H1 (cell line): ENCODE results near the gene AMPD1. TPM values are rescaled to one million over a fixed set of nuclear protein-coding genes. Genes with fewer than 3 reads are reported as not detected.

Experiments
- polyA plus RNA-seq, 7 experiments: library from polyadenylated mRNA; depleted of rRNA in 3 of 7; stranded (reverse) in 5 of 7; unstranded in 2 of 7; fragments of >200 nt in 5 of 7; fragments of 200-250 nt in 2 of 7; gene quantifications; 1 replicate in 5 of 7; 2 replicates in 1 of 7; 4 replicates in 1 of 7; pipeline versions ENCODE4 v1.2.1 to v1.2.3, GENCODE V29; 2011 to 2013; ENCODE audit warnings: missing spikeins in 2 of 7, mixed read lengths in 2 of 7
- small RNA-seq: library from polyadenylated mRNA; stranded (forward); fragments of <200 nt; extraction: miRNeasy Mini kit (QIAGEN cat#:217004); gene quantifications from one replicate; pipeline ENCODE3, GENCODE V24; 2013; ENCODE audit not compliant: insufficient read depth
- total RNA-seq: library from RNA; stranded (reverse); fragmentation: NEBNext Ultra II Directional; extraction: Animal tissue kit (Norgen Biotek cat#: 25700); gene quantifications from 2 replicates; pipeline ENCODE4 v1.2.1, GENCODE V29; 2021

Gene AMPD1
- total and polyA plus RNA-seq, 2 of the 8 experiments (the other 6 are each of a cell fraction or from before 2014, with no cell fraction given): not detected

Small RNAs within 50 kb of the gene (small RNA-seq; reads per million reads assigned to genes)
- gene RN7SL432P (not detected), gene RNY1P13 (not detected)

Other genes with a start within 250 kb of the AMPD1 start
- 50.8 and 52.3 TPM in 2 replicates for gene TRIM33, start 184.3 kb downstream of the AMPD1 start, total RNA-seq
- 14.2 and 17.1 TPM in 2 replicates for gene TRIM33, start 184.3 kb downstream of the AMPD1 start, polyA plus RNA-seq (2011; rRNA removed)
- 52.2 and 55.7 TPM in 2 replicates for gene BCAS2, start 113.9 kb downstream of the AMPD1 start, total RNA-seq
- gene BCAS2, start 113.9 kb downstream of the AMPD1 start, polyA plus RNA-seq (2011; rRNA removed): 11.9 and 18.0 TPM in 2 replicates
- 4.1 and 5.5 TPM in 2 replicates for gene DENND2C, start 25.5 kb downstream of the AMPD1 start, total RNA-seq
- gene DENND2C, start 25.5 kb downstream of the AMPD1 start, polyA plus RNA-seq (2011; rRNA removed): 0.96 and 1.8 TPM in 2 replicates
- gene NRAS, start 21.2 kb upstream of the AMPD1 start, total RNA-seq: 63.2 and 65.1 TPM in 2 replicates
- 13.8 and 24.5 TPM in 2 replicates for gene NRAS, start 21.2 kb upstream of the AMPD1 start, polyA plus RNA-seq (2011; rRNA removed)
- gene CSDE1, start 62.4 kb upstream of the AMPD1 start, total RNA-seq: 635 and 641 TPM in 2 replicates
- gene CSDE1, start 62.4 kb upstream of the AMPD1 start, polyA plus RNA-seq (2011; rRNA removed): 96.7 and 149 TPM in 2 replicates
- gene SIKE1, start 85.1 kb upstream of the AMPD1 start, total RNA-seq: 73.2 and 79.9 TPM in 2 replicates
- 20.5 and 30.3 TPM in 2 replicates for gene SIKE1, start 85.1 kb upstream of the AMPD1 start, polyA plus RNA-seq (2011; rRNA removed)
- gene SYCP1, start 159.3 kb upstream of the AMPD1 start, total RNA-seq: 0.11 and 0.44 TPM in 2 replicates
- gene SYCP1, start 159.3 kb upstream of the AMPD1 start, polyA plus RNA-seq (2011; rRNA removed): 0.26 TPM in 1 of 2 replicates, not detected in the other